ENCODE measurements around the gene ACAP1.

Gene ACAP1

DNA sequence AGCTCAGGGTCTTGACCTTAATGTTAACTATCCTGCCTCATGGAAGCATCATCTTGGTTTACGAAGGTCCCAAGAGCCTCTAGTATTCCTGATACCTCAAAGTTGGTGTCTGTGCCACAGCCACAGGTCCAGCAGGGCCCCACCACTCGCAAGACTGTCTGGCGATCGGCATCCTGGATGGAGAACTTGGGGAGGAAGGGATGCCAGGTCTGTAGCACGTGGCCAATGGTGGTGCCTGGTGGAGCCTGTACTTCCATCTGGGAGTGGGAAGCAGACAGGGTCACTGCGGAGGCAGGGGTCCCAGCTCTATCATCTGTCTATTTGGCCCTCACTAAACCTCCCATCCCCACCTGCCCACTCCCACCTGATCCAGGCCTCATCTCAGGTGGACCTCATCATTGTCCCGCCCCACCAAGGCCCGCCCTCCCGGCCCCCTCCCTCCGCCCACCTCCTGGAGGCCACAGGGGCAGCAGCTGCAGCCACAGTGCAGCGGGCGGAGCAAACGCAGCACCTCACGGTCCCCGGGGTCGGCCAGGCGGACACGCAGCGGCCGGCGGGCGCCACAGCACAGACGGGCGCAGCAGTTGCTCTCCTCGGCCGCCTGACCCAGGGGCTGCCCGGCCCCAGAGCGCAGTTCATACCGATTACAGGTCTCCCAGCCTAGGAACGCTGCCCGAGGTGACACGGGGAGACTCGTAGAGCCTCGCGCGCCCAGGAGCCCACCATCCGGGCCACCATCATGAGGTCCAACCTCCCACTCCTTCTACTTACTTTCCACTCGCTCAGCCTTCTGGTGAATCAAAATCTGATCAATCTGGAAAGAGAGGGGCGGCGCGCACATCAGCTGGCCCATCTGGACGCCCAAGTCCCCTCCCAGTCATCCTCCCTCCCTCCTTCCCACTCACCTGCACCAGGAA, 56.6 kb downstream of the ACAP1 start:
- no peak for DNase-seq

DNA sequence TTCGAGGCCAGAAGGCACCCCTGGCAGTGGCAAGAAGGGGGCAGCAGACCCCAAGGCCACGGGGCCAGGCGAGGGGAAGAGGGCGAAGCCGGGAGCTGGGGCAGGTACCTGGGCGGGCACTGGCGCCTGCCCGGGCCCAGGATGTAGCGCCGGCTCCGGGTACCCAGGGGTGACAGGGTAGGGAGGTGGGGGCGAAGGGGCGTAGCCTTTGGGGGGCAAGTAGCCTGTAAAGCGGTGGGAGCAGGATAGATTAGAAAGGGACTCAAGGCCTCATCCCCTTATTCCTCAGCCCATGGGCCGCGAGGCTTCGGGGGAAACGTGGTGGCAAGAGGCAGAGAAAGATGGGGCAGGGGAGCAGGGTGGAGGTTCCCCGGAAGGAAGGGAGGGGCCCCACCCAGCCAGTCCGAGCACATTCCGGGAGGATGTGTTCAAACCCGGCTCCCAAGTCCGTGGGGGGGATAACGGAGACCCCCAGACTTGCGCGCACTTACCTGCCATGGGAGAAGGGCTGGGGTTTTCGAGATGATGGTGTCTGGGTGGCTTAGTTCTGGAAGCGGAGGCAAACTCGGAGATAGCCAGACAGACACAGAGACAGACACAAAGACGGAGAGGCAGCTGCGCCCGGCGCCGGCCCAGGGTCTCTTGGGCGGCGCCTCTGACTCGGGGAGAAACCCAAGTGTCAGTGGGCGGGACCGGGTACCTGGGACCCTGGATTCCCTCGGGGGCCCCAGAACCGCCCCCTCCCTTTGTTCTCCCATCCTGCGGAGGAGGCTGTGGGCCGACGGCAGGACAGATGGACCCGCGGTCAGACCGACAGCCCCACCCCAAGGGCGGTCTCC, 57.5 kb downstream of the ACAP1 start:
- peak; percentile 16 for DNase-seq

DNA sequence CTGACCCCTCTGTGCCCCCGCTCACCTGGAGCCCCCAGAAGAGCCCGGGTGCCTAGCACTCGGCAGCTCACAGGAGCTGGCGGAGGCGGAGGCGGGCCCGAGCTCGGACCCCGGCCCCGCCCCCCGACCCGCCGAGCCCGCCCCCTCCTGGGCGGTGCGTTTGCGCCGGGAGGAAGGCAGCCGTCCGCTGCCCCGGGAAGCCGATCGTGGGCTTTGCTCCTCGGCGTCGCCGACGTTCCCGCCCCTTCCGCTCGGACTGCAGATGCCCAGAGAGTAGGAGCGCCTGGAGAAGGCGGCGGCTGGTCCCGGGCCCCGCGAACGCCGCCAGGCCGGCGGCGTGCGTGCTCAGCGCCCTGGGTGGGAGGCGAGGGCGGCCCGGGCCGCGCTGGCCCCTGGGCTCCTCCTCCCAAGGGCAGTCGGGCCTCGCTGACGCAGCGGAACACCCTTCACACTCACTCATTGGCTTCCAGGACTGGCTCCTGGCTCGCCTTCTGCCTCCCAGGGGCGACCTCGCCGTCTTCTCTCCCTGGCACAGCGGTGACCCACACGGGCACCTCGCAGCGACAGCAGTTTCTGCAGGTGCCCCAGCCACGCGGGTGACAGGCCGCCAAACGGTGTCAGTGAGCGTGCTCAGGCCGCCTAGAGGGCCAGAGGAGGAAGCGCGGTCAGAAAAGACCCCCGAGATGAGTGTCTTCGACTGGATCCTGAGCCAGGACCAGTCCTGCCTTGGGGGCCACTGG, 58.3 kb downstream of the ACAP1 start, which contains the start of gene PLSCR3:
TSS of gene PLSCR3 (minus strand) at position 74 of the 740 bp plus-strand sequence. CDS start 415 bp downstream, outside the sequence.
- peak; percentile 76 for DNase-seq

DNA sequence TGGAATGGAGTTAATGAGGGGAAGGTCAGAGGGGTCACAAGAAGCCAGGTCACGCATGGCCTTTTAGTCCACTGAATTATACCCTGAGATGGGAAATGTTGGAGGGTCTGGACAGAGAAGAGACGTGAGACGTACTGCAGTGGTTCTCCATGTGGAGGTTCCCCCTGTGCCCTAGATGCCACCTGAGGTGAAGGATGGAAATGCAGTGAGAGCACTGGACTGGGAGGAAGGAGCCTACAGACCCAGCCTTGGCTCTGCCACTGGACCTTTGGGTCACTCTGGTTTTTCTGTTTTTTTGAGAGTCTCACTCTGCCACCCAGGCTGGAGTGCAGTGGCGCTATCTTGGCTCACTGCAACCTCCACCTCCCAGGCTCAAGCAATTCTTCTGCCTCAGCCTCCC, 59.8 kb downstream of the ACAP1 start:
- DNase-seq: no peak

- no peak for DNase-seq
These were observed 62.3 kb downstream of the ACAP1 start for GRCh38 chr17:7398612-7399011.
